SH-SY5Y (cell line): ENCODE results near the gene TPM1.

ENCODE experiments used
- GATA2 ChIP-seq: IDR thresholded peaks from 2 replicates; pipeline ENCODE4 v1.6.1; 2011; ENCODE audit warnings: mild to moderate bottlenecking, low read depth, low read length
- GATA3 ChIP-seq: IDR thresholded peaks from 2 replicates; pipeline ENCODE4 v1.6.1; 2011; ENCODE audit warnings: low read depth, mild to moderate bottlenecking, low read length, moderate library complexity

TPM1 gene

GRCh38 chr15:63041974-63042876, at the start of gene TPM1:
Gene TPM1, plus strand, starts transcription at chr15:63042747. Its CDS starts 83 bp downstream, at chr15:63042830.
- TF ChIP-seq GATA2 (no peak), GATA3 (no peak)

GRCh38 chr15:62993066-62993465, 49.5 kb upstream of the TPM1 start:
- no peak for TF ChIP-seq GATA2
- no peak for TF ChIP-seq GATA3

GRCh38 chr15:62994439-62994838, 48.1 kb upstream of the TPM1 start:
- TF ChIP-seq GATA3, result no peak
- no peak for TF ChIP-seq GATA2

GRCh38 chr15:62994975-62995681, 47.4 kb upstream of the TPM1 start:
- TF ChIP-seq GATA3, result no peak
- TF ChIP-seq GATA2, result no peak

GRCh38 chr15:62997441-62997840, 45.1 kb upstream of the TPM1 start:
- no peak for TF ChIP-seq GATA2
- no peak for TF ChIP-seq GATA3

GRCh38 chr15:62998262-62998890, 44.2 kb upstream of the TPM1 start:
- TF ChIP-seq GATA2 (no peak), GATA3 (no peak)

GRCh38 chr15:62999178-62999577, 43.4 kb upstream of the TPM1 start:
- TF ChIP-seq GATA3 (no peak), GATA2 (no peak)

GRCh38 chr15:62999923-63000561, 42.5 kb upstream of the TPM1 start:
- TF ChIP-seq GATA2, result no peak
- no peak for TF ChIP-seq GATA3

GRCh38 chr15:63000706-63001105, 41.8 kb upstream of the TPM1 start:
- TF ChIP-seq GATA2, result no peak
- no peak for TF ChIP-seq GATA3

- TF ChIP-seq GATA3, result no peak
- no peak for TF ChIP-seq GATA2
These were observed 38.3 kb upstream of the TPM1 start for GRCh38 chr15:63004211-63004610.

GRCh38 chr15:63006032-63006878, 36.3 kb upstream of the TPM1 start:
- TF ChIP-seq GATA3 (no peak), GATA2 (no peak)

- TF ChIP-seq GATA2 (no peak), GATA3 (no peak)
These were observed 34.1 kb upstream of the TPM1 start for GRCh38 chr15:63008333-63009049.
